T-helper 2 cell treated with Interferon-gamma antibody and Interleukin-4, amounts not matched to agents 5 μg/mL and 100 μg/mL, for 36 hours (primary cell): Measurements from ENCODE around the gene ZNF462.

Source experiments
- DNase-seq: peaks from one replicate; pipeline ENCODE4 v3.0.0; 2021; ENCODE audit warnings: low spot score
- H3K27ac Mint-ChIP-seq: one replicate; pipeline ENCODE4 v1.8.0; 2021; ENCODE audit warnings: mild to moderate bottlenecking, mixed read lengths
- H3K27me3 Mint-ChIP-seq: one replicate; pipeline ENCODE4 v1.8.0; 2021; ENCODE audit warnings: low read depth, mixed read lengths
- H3K36me3 Mint-ChIP-seq: one replicate; pipeline ENCODE4 v1.8.0; 2021; ENCODE audit warnings: low read depth, mixed read lengths
- H3K4me1 Mint-ChIP-seq: one replicate; pipeline ENCODE4 v1.8.0; 2021; ENCODE audit warnings: low read depth, mixed read lengths
- H3K4me3 Mint-ChIP-seq: one replicate; pipeline ENCODE4 v1.8.0; 2022; ENCODE audit warnings: mild to moderate bottlenecking, moderate library complexity, mixed read lengths
- H3K9me3 Mint-ChIP-seq: one replicate; pipeline ENCODE4 v1.8.0; 2021; ENCODE audit warnings: mixed read lengths

Gene ZNF462

DNA sequence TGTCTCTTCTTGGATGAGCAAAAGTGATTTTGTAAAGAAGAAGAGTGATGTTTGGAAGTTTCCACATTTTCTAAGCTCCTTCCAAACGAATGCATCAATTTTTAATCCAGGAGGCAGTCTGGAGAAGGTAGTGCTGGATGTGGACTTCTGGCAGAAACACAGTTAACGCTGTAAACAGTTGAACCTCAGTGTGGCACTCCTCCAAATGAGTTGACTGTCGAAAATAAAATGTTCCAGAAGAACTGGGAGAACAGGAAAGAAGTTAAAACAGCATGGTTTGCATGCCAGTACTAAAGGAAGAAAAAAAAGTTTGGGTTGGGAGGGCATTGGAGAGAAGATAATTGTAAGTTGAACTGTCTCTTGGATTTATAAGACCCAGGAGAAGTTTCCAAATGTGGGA lies 6.5 kb downstream of the ZNF462 start:
- Mint-ChIP-seq H3K27ac (no peak overlapping the region), H3K4me3 (no peak overlapping the region), H3K9me3 (no peaks in the 10 kb centered on the region), H3K4me1 (no peaks in the 10 kb centered on the region), H3K36me3 (no peaks in the 10 kb centered on the region), H3K27me3 (peaks cover 15% of the 10 kb centered on the region)
- no peak for DNase-seq

DNA sequence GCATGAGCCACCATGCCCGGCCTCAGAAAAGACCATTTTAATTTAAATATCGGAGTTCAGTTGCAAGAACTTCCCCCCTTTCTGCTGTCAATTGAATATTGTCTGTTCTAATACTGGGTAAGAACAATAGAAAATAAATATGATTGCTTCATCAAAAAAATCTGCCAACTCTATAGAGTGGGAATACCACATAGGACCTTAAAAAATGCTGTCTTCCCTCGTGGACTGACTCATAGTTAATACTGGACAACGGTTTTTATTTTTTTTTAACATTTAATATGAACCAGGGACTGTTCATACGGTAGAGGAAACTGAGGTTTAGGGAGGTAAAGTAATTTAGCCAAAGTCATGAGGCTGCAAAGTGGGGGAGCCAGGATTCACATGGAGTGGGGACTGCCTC lies 9.7 kb downstream of the ZNF462 start:
- Mint-ChIP-seq H3K27me3 (no peaks in the 10 kb centered on the region), H3K4me1 (no peaks in the 10 kb centered on the region), H3K9me3 (no peaks in the 10 kb centered on the region), H3K27ac (no peak overlapping the region), H3K4me3 (no peak overlapping the region), H3K36me3 (no peaks in the 10 kb centered on the region)
- no peak for DNase-seq

DNA sequence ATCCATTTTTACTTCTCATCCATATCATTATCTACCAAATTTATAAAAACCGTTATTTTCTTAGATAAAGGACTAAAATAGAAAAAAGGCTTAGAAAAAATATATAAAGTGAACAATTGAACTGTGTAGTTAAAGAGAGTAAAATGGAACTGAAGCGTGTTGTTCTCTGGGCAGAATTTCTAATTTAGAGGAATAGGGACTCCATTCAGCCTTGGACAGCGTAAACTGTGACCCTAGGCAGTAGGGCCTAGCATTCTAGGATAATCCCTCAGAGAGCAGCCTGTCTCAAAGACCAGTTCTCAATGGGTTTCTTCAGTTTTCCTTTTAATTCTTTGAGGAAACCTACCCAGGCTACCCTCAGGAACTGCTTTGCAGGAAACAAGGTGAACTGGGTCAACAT lies 11.1 kb downstream of the ZNF462 start:
- Mint-ChIP-seq H3K27ac (no peak overlapping the region), H3K4me1 (no peaks in the 10 kb centered on the region), H3K9me3 (no peaks in the 10 kb centered on the region), H3K27me3 (no peaks in the 10 kb centered on the region), H3K36me3 (no peaks in the 10 kb centered on the region), H3K4me3 (no peak overlapping the region)
- no peak for DNase-seq

DNA sequence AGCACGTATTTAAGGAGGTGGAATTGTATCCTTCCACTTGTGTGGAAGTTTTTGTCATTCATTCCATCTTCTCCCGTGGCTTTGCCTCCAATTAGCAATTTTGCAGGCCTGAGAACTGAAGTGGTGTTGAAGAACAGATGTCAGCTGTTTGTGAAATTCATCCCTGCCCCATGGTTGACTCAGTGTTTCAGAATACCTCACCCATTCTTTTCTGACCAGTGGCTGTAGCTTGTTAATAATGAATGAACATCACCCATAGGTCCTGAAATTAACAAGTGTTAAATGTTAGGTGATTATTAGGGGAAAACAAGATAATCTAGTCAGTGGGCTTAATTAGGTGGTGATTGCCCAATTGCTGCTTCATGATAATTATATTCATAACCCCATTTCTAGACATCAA lies 11.7 kb downstream of the ZNF462 start:
- Mint-ChIP-seq H3K36me3 (no peaks in the 10 kb centered on the region), H3K27ac (no peak overlapping the region), H3K27me3 (no peaks in the 10 kb centered on the region), H3K4me1 (no peaks in the 10 kb centered on the region), H3K9me3 (no peaks in the 10 kb centered on the region), H3K4me3 (no peak overlapping the region)
- DNase-seq = no peak

DNA sequence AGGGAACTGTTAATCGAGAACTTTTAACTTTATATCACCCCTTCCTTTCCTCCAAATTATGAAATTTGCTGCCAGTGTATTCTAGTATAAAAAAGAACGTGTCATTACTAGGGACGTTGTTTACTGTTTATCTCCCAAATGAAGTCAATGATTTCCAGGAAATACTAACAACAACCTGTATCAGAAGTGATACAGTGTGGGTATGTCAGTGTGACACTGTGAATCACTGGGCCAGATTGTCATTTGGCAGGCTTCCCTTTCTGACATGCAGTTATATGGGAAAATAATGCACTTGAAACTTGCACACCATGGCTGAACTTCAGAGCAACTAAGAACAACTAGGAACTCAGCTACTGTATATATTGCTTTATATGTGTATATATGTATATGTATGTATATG lies 12.6 kb downstream of the ZNF462 start:
- no peak for DNase-seq

DNA sequence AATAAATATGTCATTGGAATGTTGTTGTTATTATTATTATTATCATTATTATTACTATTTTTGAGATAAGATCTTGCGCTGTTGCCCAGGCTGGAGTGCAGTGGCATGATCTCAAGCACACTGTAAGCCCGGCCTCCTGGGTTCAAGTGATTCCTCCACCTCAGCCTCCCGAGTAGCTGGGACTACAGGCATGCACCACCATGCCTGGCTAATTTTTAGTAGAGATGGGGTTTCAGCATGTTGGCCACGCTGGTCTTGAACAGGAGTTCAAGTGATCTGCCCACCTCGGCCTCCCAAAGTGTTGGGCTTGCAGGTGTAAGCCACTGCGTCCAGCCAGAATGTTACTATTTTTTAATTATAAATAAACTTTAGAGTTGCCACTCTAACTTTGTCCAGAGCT lies 14.4 kb downstream of the ZNF462 start:
- Mint-ChIP-seq H3K4me1 (no peaks in the 10 kb centered on the region), H3K36me3 (no peaks in the 10 kb centered on the region), H3K4me3 (no peak overlapping the region), H3K9me3 (no peaks in the 10 kb centered on the region), H3K27me3 (no peaks in the 10 kb centered on the region), H3K27ac (no peak overlapping the region)
- no peak for DNase-seq

More for the DNA sequence above, 12.6 kb downstream of the ZNF462 start:
- Mint-ChIP-seq H3K4me3 (no peak overlapping the region), H3K36me3 (no peaks in the 10 kb centered on the region), H3K4me1 (no peaks in the 10 kb centered on the region), H3K27ac (no peak overlapping the region), H3K27me3 (no peaks in the 10 kb centered on the region), H3K9me3 (no peaks in the 10 kb centered on the region)

DNA sequence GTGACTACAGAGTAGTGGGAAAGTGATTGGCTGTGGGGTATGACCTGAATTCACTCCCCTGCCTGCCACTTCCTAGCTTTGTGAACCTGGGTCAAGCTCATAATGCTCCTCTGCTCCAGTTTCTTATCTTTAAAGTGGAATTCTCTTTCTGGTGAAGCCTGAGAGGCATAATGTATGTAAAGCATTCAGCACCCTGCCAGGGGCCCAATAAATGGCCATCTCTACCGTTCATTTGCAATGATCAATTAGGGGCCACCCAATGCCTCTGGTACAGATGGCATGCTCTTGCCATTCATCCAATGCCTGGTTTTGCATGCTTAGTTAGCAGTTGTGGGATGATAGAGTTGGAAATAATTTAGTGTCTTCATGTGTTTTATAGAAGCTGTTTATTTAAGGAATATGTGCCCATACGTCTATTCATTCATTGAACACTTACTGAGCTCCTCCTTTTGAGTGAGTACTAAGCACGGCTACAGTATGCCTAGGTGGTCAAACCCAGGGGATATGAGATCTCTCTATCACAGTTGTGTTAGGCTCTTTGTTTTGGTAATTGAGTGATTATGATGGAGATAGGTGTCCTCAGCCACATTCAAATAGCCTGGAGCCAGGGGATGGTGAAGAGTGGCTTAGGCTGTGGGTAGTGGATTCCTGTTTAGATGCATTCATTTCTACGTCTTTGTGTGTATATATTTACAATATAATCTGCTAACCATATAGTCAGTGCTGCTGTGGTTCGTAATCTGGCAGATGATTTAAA lies 15.3 kb downstream of the ZNF462 start:
- no peak for DNase-seq
- no peaks in the 10 kb centered on the region for H3K4me1 Mint-ChIP-seq
- no peaks in the 10 kb centered on the region for H3K9me3 Mint-ChIP-seq
- H3K36me3 Mint-ChIP-seq = no peaks in the 10 kb centered on the region
- H3K27me3 Mint-ChIP-seq = no peaks in the 10 kb centered on the region
- H3K4me3 Mint-ChIP-seq = no peak overlapping the region
- H3K27ac Mint-ChIP-seq = no peak overlapping the region

DNA sequence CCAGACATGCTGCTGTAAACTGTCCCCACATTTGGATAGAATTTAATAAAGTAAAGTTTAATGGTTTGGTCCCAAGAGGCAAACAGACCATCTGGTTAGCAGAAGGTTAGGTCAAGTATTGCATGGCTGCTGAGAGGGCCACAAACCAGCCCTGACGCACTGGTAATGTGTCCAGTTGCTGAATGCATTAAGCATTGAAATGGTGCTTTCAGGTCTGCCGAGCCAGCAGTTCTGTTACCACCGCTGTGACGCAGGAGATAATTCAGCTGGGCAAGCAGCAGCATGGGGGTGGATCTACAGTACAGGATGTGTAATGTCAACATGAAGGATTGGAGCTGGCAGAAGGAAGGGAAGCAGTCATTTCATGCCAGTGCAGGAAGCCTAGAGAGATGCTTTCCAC lies 16.0 kb downstream of the ZNF462 start:
- Mint-ChIP-seq H3K9me3 (peaks cover under 1% of the 10 kb centered on the region), H3K4me1 (no peaks in the 10 kb centered on the region), H3K4me3 (no peak overlapping the region), H3K27me3 (no peaks in the 10 kb centered on the region), H3K36me3 (no peaks in the 10 kb centered on the region), H3K27ac (no peak overlapping the region)
- DNase-seq = no peak

DNA sequence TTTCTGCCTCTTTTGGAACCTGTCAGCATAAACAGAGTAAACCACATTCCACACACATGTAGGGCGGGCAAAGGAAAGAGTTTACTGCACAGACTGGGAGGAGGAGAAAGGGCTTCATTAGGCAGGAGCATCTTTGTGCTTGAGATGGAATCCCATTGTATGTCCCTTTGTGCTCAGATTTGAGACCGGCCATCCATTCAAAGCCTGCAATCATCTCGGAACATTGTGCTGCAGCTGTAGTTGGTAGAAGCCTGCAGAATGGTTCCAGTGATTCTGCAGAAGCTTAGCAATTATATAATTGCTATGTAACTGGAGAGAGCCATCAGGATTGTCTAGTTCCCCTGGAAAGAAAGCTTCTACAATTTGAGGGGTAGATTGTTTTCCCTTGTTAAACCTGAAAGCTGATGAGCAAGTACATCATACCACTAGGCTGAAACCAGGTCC lies 16.5 kb downstream of the ZNF462 start:
- DNase-seq = no peak
- Mint-ChIP-seq H3K27me3 (no peaks in the 10 kb centered on the region), H3K27ac (no peak overlapping the region), H3K36me3 (no peaks in the 10 kb centered on the region), H3K4me1 (no peaks in the 10 kb centered on the region), H3K4me3 (no peak overlapping the region), H3K9me3 (peaks cover 4% of the 10 kb centered on the region)

DNA sequence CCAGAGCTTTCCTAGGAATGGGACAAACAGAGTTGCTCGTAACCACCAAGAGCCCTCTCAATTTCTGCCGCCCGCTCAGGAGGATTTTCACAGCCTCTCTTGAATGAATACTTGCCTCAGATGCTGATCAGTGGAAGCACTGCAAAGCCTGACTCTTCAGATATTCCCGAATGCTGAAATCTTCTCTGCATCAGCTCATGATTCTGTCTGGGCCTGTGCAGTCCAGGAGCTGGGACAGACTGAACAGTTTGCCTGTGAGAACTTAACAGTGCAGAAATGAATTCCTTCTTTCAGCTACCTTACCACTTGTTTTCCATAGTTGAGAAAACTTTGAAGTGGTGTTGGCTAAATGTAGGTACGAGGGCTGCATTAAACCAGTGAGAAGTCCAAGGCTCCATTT lies 17.1 kb downstream of the ZNF462 start:
- Mint-ChIP-seq H3K36me3 (no peaks in the 10 kb centered on the region), H3K4me3 (no peak overlapping the region)

DNA sequence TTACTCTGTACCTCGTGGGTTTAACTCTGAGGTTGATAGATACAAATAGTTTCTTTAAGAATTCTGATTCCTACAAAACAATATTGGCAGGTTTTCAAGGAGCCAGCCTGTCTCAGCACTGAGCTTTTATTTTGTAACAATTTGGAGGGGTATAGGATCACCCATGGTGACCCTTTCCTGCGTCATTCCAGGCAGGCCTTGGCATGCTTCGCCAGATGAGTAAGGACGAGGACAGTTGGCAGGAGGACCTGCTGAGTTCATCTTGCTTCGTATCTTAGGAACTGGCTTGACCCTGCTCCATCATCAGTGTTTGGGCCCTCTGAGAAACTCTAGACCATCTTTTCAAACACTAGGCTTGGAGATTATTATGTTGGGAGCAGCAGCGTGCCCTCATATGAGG lies 17.9 kb downstream of the ZNF462 start:
- Mint-ChIP-seq H3K4me3 (no peak overlapping the region), H3K36me3 (no peaks in the 10 kb centered on the region), H3K4me1 (no peaks in the 10 kb centered on the region), H3K27me3 (no peaks in the 10 kb centered on the region), H3K27ac (no peak overlapping the region), H3K9me3 (peaks cover 4% of the 10 kb centered on the region)
- DNase-seq = no peak

More for the DNA sequence above, 17.1 kb downstream of the ZNF462 start:
- H3K27me3 Mint-ChIP-seq = no peaks in the 10 kb centered on the region
- no peak for DNase-seq
- peaks cover 4% of the 10 kb centered on the region for H3K9me3 Mint-ChIP-seq
- H3K4me1 Mint-ChIP-seq = no peaks in the 10 kb centered on the region
- H3K27ac Mint-ChIP-seq = no peak overlapping the region

DNA sequence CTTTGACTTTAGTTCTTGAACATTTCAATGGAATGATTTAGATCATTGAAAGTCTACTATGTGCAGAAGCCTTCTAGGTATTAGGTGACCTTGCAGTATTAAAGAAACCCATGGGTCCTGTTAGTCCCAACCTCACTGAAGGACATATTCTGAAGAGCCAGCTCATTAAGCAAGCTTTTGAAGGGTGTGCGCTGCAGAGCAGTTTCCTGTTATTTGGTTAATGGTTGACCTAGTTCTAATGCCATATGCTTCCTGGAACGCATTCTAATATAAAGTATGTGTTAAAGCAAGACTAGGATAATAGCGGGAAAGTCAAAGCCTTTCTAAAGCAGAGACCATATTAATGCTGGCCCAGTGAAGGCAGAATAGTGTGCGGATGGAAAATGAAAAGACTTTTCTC lies 20.1 kb downstream of the ZNF462 start:
- no peak overlapping the region for H3K4me3 Mint-ChIP-seq
- H3K4me1 Mint-ChIP-seq = no peaks in the 10 kb centered on the region

DNA sequence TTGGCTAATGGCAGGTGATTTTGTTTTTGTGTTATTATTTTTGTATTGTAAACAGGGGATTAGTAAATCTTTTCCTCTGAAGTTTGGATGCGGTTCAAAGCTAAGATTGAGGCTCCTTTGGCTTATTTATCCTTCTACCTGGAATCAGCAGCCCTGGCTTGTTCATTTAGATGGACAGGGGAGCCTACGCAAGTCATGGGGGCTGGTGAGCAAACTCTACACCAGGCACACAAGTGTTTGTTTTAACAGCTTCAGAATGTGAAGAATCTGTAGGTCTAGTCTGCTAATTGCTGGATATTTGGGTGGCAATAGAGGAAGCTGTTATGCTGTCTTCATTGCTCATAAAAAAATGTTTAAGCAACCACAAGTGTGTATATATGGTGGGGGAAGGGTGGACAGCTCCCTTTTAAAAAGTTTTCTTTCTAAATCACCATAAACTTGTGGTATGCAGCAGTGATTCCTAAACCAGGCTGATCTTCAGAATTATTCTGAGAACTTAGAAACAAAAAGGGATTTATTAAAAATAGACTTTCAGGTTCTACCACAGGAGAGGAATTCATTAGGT lies 20.7 kb downstream of the ZNF462 start:
- Mint-ChIP-seq H3K27ac (no peak overlapping the region), H3K27me3 (no peaks in the 10 kb centered on the region), H3K4me3 (no peak overlapping the region), H3K36me3 (no peaks in the 10 kb centered on the region), H3K4me1 (no peaks in the 10 kb centered on the region), H3K9me3 (peaks cover 4% of the 10 kb centered on the region)
- DNase-seq = no peak

More for the DNA sequence above, 20.1 kb downstream of the ZNF462 start:
- H3K9me3 Mint-ChIP-seq = peaks cover 4% of the 10 kb centered on the region
- no peaks in the 10 kb centered on the region for H3K27me3 Mint-ChIP-seq
- no peaks in the 10 kb centered on the region for H3K36me3 Mint-ChIP-seq
- no peak overlapping the region for H3K27ac Mint-ChIP-seq
- DNase-seq = no peak

DNA sequence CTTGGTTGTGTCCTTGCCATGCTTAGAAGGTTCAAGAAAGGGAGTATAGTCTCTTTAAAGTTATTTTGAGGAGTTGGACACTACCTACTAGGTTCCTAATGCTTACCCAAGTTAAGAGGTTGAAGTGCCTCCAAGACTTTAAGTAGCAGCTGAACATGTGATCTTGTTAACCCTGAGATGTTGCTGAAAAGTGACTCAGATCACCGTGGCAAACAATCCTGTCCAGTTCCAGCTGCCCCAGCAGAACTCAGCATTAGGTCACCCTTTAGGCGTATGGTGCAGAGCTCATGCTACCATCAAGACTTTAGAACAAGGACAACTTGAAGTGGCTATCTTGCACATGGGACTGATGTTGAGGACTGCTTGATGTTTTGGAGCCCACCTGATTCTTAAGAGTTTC lies 22.5 kb downstream of the ZNF462 start:
- no peak overlapping the region for H3K4me3 Mint-ChIP-seq
- DNase-seq = no peak
- no peak overlapping the region for H3K27ac Mint-ChIP-seq
- no peaks in the 10 kb centered on the region for H3K36me3 Mint-ChIP-seq
- no peaks in the 10 kb centered on the region for H3K4me1 Mint-ChIP-seq
- H3K27me3 Mint-ChIP-seq = no peaks in the 10 kb centered on the region
- peaks cover 4% of the 10 kb centered on the region for H3K9me3 Mint-ChIP-seq
